Esophagus muscularis mucosa (tissue), 4 donors: ENCODE results near the gene MANSC4. TPM values are rescaled to one million over a fixed set of nuclear protein-coding genes. Genes with fewer than 3 reads are reported as not detected.
A peak's percentile ranks its signal among the peaks of the same experiment; 100 is the strongest.

Source experiments
- DNase-seq: peaks from one replicate; pipeline ENCODE4 v3.0.0-alpha.2; 2017; ENCODE audit errors: extremely low spot score
- H3K27ac ChIP-seq, 4 donors: fragments of 200-600 bp; sonication (generic); replicated peaks in 1 of 4; 1 replicate in 3 of 4; 2 replicates in 1 of 4; pipeline ENCODE4 v1.5.1; 2016 to 2019; ENCODE audit warnings: mild to moderate bottlenecking in 1 of 4
- H3K27me3 ChIP-seq, 4 donors: fragments of 200-600 bp; sonication (generic); one replicate each; pipeline versions ENCODE4 v1.5.1 to v1.6.0; 2016 to 2019
- H3K36me3 ChIP-seq, 4 donors: fragments of 200-600 bp; sonication (generic); one replicate each; pipeline ENCODE4 v1.5.1; 2016 to 2019
- H3K4me1 ChIP-seq, 4 donors: fragments of 200-600 bp; sonication (generic); one replicate each; pipeline ENCODE4 v1.5.1; 2016 to 2019
- H3K4me3 ChIP-seq, 4 donors: fragments of 200-600 bp; sonication (generic); 1 replicate in 2 of 4; 2 replicates in 2 of 4; pipeline ENCODE4 v1.5.1; 2016 to 2019; ENCODE audit warnings: mild to moderate bottlenecking in 4 of 4, moderate library complexity in 1 of 4
- H3K9me3 ChIP-seq, 4 donors: fragments of 200-600 bp; sonication (generic); 1 replicate in 3 of 4; 2 replicates in 1 of 4; pipeline ENCODE4 v1.5.1; 2016 to 2019
- CTCF ChIP-seq, 3 experiments: fragments of 200-600 bp in 2 of 3; fragments of 450-650 bp in 1 of 3; sonication (generic) in 2 of 3; IDR thresholded peaks; one replicate each; pipeline ENCODE4 v1.5.1; 2017 to 2019; ENCODE audit warnings: antibody characterized with exemption in 3 of 3, mild to moderate bottlenecking in 2 of 3, moderate library complexity in 1 of 3
- EP300 ChIP-seq: sonication (generic); formaldehyde crosslinking; IDR thresholded peaks from one replicate; pipeline ENCODE4 v1.6.1; 2017; ENCODE audit warnings: antibody characterized with exemption
- POLR2A ChIP-seq: fragments of 450-650 bp; IDR thresholded peaks from one replicate; pipeline ENCODE4 v1.6.1; 2017; ENCODE audit warnings: antibody characterized with exemption, moderate library complexity, mild to moderate bottlenecking, low read depth
- POLR2AphosphoS5 ChIP-seq, 2 donors: sonication (generic); formaldehyde crosslinking; IDR thresholded peaks; one replicate each; pipeline ENCODE4 v1.6.1; 2017; ENCODE audit warnings: antibody characterized with exemption in 2 of 2
- WGBS: methylation state at CpG from one replicate; pipeline ENCODE4 v1.1.5; 2018; 5-methylcytosine and 5-hydroxymethylcytosine counted together
- intact Hi-C: fragments of 100-400 bp; cut with DNase I; formaldehyde crosslinking; loops from one replicate; pipeline ENCODE4 v1.15.1; 2023
- total RNA-seq, 4 donors: library from RNA; depleted of rRNA; stranded (reverse); fragments of >200 nt; gene quantifications; one replicate each; pipeline versions ENCODE4 v1.1.0 to v1.2.1, GENCODE V29; 2016

The MANSC4 gene
- under 1 TPM in 1 of 4 donors, not detected in 3; 0.39 TPM for total RNA-seq

DNA sequence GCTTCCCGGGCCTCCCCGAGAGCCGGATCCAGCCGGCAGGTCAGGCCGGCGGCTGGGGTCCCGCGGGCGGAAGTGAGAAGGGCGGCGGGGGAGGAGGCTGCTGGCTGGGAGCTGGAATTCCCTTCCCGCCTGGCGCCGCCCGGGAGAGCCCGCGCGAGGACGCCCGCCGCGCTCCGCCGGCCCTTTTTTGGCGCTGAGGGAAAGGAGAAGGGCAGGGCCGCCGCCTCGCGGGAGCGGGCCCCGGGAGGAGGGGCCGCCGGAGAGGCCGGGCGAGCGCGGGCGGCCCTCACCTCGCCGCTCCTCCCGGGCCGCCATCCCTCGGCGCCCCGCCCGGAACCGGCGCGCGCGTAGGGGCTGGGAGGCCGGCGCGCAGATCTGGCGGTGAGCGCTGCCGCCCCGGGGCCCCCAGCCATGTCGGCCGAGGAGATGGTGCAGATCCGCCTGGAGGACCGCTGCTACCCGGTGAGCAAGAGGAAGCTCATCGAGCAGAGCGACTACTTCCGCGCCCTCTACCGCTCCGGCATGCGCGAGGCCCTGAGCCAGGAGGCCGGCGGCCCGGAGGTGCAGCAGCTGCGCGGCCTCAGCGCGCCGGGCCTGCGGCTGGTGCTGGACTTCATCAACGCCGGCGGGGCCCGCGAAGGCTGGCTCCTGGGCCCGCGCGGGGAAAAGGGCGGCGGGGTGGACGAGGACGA is at the start of gene MANSC4, which contains the start of gene KLHL42:
Gene MANSC4 (minus strand): TSS at position 317 of the 692 bp plus-strand sequence. CDS start 8,960 bp downstream, outside the sequence.
Gene KLHL42 (plus strand): TSS at position 314 of the 692 bp plus-strand sequence. CDS start 98 bp downstream, at position 412.
- no peak for TF ChIP-seq EP300
- peak; percentile 30 for TF ChIP-seq POLR2A
- TF ChIP-seq CTCF (IDR thresholded peaks at IDR 0.05) = no peak
- TF ChIP-seq POLR2AphosphoS5 (IDR thresholded peaks at IDR 0.05) = peak; percentile 54 to 76
- peak within 1 kb of the TSS; percentile 88 to 90 (median 88) for H3K4me3 ChIP-seq
- H3K27ac ChIP-seq = peak within 1 kb of the TSS; percentile 95 to 97 (median 96)
- H3K4me1 ChIP-seq = peaks cover 22 to 55% (median 52%) of the 10 kb centered on the region in 4 donors
- no peaks in the 10 kb centered on the region for H3K27me3 ChIP-seq
- no peaks in the 10 kb centered on the region for H3K9me3 ChIP-seq
- intact Hi-C loops = loop anchor here (5.0 kb wide), 1 partner anchor 38 kb away; no protein-coding TSS in a partner anchor
- WGBS = under 1% methylated on average over 37 of the region's 92 CpGs
- DNase-seq = no peak
- H3K36me3 ChIP-seq = no peaks in the 10 kb centered on the region

GRCh38 chr12:27828196-27828595 is 48.2 kb upstream of the MANSC4 start:
- Histone ChIP-seq H3K4me1 (no peaks in the 10 kb centered on the region), H3K36me3 (no peaks in the 10 kb centered on the region), H3K9me3 (no peaks in the 10 kb centered on the region), H3K27ac (no peak overlapping the region), H3K4me3 (no peak overlapping the region), H3K27me3 (no peaks in the 10 kb centered on the region)
- TF ChIP-seq POLR2AphosphoS5 (IDR thresholded peaks at IDR 0.05) = no peak
- no peak for TF ChIP-seq EP300
- no peak for TF ChIP-seq CTCF (IDR thresholded peaks at IDR 0.05)
- no peak for TF ChIP-seq POLR2A
- WGBS = 92% methylated on average over 3 of the region's 3 CpGs
- intact Hi-C loops = loop anchor here (10.0 kb wide), 1 partner anchor 117 kb away; no protein-coding TSS in a partner anchor
- no peak for DNase-seq

DNA sequence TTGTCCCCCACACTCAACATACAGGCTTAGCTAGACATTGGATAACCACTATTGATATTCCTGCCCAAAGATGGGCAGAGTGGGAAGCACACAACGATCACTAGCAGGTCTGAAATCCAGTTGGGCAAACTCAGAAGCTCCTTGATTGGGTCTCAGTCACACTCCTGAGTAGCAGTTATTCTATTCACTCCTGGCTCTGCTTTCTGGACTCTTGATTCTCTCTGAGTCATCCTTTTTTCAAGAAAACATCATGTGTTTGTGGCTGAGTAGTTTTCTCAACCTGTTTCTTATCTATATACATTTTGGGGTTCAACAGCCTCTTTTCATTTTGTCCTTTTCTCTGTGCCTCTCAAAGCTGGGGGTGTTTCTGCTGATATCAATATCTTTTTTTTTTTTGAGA is 46.0 kb upstream of the MANSC4 start:
- Histone ChIP-seq H3K4me1 (peaks cover 0 to 5% (median 2%) of the 10 kb centered on the region in 4 donors), H3K27ac (no peak overlapping the region), H3K9me3 (no peaks in the 10 kb centered on the region), H3K27me3 (no peaks in the 10 kb centered on the region), H3K4me3 (no peak overlapping the region), H3K36me3 (no peaks in the 10 kb centered on the region)
- 81% methylated on average over 1 of the region's 1 CpG for WGBS
- TF ChIP-seq POLR2AphosphoS5 (IDR thresholded peaks at IDR 0.05) = no peak
- TF ChIP-seq EP300 = no peak
- TF ChIP-seq POLR2A = no peak
- TF ChIP-seq CTCF (IDR thresholded peaks at IDR 0.05) = no peak
- DNase-seq = no peak
- intact Hi-C loops = loop anchor here (10.0 kb wide), 1 partner anchor 119 kb away; no protein-coding TSS in a partner anchor

GRCh38 chr12:27824126-27824842 is 44.2 kb upstream of the MANSC4 start:
- intact Hi-C loops = loop anchor here (10.0 kb wide), 1 partner anchor 121 kb away; no protein-coding TSS in a partner anchor
- no peak overlapping the region for H3K4me3 ChIP-seq
- WGBS = 70% methylated on average over 12 of the region's 12 CpGs
- no peaks in the 10 kb centered on the region for H3K27me3 ChIP-seq
- H3K4me1 ChIP-seq = peaks cover 0 to 10% (median 2%) of the 10 kb centered on the region in 4 donors
- no peaks in the 10 kb centered on the region for H3K9me3 ChIP-seq
- no peak for DNase-seq
- TF ChIP-seq CTCF (IDR thresholded peaks at IDR 0.05) (no peak), POLR2A (no peak), EP300 (no peak), POLR2AphosphoS5 (IDR thresholded peaks at IDR 0.05) (no peak)
- H3K27ac ChIP-seq = no peak overlapping the region
- no peaks in the 10 kb centered on the region for H3K36me3 ChIP-seq
